Activated CD4-positive, alpha-beta T cell treated with anti-CD3 and anti-CD28 coated beads for 4 hours (primary cell): ENCODE data around the gene BRD3.

Source experiments
- DNase-seq, 2 donors: peaks; one replicate each; pipeline ENCODE4 v3.0.0-alpha.2; 2020

BRD3 gene

DNA sequence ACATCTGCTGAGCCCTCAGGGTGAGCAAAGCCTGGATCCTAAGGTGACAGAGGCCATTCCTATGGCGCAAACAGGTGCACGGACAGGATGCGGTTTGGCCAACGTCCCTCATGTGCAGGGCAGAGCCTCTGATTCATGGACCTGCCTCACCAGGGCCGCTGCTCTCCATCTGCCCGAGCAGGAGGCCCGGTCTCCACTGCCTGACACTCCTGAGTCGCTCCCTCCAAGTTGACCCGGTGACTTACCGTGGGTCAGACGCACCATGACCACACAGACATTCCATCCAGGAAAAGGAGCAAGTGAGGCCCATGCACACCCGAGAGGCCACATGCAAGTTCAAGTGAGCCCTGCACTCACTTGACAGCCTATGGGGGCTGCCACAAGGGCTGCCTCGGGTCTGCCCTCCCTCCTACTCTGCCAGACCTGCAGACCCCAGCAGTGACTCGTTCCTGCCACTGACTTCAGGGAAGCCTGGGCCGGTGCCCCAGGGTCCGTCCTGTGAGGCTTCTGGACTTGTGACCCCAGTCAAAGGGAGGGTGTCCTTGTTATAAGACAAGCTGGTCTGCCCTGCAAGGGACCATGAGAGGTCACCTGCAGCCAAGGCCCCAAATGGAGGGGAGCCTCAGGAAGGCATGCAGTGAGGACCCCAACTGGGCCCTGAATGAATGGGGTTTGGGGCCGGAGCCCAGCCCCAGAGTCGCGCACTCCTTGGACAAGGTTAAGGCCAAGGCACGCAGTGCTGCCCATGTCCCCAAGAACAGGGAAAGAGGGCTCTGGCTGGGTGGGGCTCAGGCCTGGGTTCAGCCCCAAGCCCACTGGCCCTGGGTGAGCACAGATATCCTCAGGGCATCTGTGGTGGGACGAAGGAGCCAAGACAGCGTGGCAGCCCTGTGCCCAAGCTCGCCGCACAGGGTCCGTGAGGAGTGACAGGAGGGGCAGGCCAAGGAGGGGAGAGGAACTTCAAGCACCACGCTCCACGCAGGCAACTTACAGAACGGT lies 32.5 kb downstream of the BRD3 start:
- no peak for DNase-seq

GRCh38 chr9:134034215-134035040 lies 33.4 kb downstream of the BRD3 start:
- no peak for DNase-seq

- no peak for DNase-seq
These were observed 34.2 kb downstream of the BRD3 start for GRCh38 chr9:134033516-134034214.

- no peak for DNase-seq
These were observed 35.2 kb downstream of the BRD3 start for GRCh38 chr9:134032456-134033222.

GRCh38 chr9:134031783-134032182 lies 36.0 kb downstream of the BRD3 start:
- no peak for DNase-seq

DNA sequence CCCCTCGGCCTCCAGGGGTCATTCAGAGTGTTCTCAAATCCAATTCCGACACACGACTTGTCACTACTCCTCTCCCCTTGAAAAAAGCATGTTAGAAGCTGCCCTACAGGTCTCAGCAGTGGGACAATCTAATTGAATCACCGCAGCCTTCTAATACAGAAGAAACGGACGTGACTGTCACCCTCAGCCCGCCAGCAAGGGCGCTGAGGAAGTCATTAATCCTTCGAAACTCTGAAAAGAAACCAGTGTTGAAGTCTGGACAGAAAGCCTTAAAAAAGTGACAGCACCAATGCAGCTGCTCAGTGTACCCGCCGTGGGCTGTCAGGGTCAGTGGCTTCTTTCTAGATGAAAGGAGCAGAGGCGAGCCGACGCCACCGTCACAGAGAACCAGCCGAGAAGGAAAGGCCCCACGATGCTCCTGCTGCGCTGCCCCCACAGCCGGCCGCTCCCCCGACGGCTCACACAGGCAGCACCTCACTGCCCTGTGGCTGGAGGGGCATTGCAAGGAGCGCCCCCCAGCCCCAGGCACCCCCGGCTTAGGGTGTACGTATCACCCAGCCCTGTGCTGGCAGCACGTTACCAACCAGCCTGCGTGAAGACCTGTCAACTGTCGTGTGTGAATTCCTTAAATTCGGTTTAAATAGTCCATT lies 36.9 kb downstream of the BRD3 start:
- DNase-seq = no peak

- DNase-seq = no peak
These were observed 38.3 kb downstream of the BRD3 start for GRCh38 chr9:134029248-134030226.

DNA sequence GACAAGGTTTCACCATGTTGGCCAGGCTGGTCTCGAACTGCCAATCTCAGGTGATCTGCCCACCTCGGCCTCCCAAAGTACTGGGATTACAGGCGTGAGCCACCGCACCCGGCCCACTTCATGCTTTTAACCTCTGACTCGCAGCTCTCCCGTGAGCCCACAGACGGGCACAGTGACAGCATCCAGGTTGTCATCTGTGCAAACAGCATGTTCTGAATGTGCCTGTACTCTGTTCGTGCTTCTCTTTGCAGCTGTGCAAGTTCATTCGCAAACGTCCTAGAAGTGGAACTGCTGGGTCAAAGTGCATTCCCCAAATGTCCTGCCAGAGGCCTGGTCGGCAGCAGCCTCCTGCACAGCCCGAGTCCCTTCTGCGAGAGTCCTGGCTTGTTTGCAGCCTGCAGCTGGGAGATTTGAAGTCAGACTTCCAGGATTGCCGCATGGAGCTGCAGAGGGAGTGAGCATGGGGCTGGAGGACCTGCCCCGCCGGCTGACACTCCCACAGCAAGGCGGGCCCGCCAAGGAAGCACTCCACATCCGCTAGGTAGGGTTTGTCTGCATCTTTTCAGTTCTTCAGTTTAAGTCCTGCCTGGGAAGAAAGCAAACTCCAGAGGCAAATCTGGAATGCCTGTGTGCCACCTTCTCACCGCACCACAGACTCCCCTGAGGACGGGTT lies 39.1 kb downstream of the BRD3 start:
- no peak for DNase-seq

- no peak for DNase-seq
These were observed 39.8 kb downstream of the BRD3 start for GRCh38 chr9:134028076-134028475.

- DNase-seq = no peak
These were observed 40.3 kb downstream of the BRD3 start for GRCh38 chr9:134027561-134027960.

- no peak for DNase-seq
These were observed 40.8 kb downstream of the BRD3 start for GRCh38 chr9:134026981-134027380.

DNA sequence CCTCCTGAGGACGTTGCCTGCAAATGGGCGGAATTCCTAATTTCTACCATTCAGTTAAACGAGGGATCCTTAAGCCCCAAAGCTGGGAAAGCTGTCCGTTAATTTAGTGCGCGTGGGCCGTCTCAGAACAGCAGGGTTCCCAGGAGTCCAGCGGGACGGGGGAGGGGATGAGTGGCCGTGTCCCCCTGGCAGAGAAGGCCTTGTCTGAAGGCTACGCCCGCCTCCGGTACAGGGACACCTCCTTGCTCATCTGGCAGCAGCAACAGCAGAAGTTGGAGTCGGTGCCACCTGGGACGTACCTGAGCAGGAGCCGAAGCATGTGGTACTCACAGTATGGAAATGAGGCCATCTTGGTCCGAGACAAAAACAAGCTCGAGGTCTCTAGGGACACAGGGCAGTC lies 41.2 kb downstream of the BRD3 start:
- DNase-seq = no peak

DNA sequence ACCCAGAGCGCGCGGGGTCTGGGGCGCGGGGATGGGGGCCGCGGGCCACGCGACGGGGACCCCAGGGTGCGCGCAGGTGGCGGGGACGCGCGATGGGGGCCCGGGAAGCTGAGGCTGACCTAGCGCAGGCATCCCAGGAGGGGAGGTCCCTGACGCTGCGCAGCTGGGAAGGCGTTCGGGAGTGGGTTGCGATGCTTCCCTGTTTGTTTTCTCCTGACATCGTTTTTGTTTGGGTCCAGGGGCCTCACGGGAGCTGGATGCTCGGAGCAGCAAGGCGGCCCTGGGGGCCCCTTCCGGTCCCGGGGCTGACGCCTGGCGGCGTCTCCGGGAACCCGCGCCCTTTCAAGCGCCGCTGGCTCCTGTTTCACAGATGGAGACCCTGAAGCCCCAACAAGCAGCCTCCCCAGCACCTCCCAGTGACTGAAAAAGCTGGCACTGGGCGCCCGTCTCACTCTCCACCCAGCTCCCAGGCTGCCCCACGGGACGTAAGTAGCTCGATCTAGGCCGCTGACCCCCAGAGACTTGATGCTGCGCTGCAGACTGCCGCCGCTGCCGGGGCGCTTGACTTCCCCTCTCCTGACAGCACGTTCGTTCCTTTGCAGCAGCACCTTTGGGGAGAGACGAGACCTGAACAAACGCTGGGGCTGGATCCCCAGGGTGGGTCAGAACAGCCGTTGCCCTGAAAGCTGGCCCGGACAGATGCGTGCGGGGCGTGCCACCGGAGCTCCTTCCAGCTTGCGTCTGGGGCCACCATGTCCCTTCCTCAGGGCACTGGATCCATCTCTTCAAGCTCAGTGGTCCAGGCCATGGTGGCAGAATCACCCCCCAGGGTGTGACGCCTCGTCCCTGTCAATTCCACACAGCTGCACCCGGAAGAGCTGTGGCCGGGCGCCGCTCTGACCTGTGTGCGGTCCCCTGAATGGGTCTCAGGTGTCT lies 42.0 kb downstream of the BRD3 start:
- DNase-seq = peak; percentile 32 to 36

DNA sequence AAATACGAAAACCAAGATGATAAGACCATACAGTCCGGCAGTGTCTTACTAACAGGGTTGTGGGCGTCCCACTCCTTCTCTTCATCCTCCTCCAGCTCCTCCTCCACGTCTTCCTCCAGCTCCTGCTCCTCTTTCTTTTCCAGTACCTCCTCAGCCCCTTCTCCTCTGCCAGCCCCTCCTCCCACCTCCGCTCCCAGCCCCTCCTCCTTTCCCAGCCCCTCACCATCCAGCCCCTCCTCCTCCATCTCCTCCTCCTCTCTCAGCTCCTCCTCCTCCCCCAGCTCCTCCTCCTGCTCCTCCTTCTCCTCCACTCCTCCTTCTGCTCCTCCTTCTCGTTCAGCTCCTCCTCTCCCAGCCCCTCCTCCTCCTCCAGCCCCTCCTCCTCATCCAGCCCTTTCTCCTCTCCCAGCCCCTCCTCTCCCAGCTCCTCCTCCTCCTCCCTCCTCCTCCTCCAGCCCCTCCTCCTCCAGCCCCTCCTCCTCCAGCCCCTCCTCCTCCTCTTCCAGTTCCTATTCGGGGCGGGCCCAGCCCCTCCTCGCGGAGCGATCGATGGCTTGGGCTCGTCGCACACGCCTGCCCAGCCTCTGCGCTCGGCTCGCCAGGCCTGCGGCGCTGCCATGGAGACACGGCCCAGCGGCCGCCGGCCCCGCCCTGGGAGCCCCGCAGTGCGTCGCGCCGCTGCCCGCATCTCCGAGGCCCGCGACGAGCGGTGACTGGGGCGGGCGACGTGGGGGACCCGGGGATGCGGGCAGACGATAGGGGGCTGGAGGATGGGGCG lies 42.8 kb downstream of the BRD3 start, which contains the start of gene BRD3OS:
BRD3OS (plus strand) TSS at position 654 of the 778 bp plus-strand sequence. CDS start 1,267 bp downstream, outside the sequence.
- DNase-seq = peak; percentile 90 to 92

DNA sequence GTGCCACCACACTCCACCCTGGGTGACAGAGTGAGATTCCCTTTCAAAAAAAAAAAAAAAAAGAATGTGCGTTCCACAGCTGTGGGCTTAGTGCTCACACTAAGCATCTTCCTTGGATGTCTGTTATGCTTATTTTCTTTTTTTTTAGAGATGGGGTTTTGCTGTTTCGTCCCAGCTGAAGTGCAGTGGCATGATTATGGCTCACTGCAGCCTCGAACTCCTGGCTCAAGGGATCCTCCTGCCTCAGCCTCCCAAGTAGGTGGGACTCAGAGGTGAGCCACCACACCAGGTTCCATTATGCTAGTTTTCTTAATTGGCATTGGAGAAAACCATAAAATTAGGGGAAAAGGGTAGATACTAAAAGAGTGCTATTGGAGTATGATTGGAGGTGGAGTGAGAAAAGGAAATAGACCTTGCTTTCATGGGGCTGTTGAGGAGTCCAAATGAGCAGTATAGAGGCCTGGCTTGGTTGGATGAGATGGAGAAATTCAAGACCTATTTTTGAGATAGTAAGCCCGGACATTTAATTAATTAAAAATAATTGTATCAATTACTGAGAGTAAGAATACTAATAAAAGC lies 43.5 kb downstream of the BRD3 start:
- DNase-seq = no peak

DNA sequence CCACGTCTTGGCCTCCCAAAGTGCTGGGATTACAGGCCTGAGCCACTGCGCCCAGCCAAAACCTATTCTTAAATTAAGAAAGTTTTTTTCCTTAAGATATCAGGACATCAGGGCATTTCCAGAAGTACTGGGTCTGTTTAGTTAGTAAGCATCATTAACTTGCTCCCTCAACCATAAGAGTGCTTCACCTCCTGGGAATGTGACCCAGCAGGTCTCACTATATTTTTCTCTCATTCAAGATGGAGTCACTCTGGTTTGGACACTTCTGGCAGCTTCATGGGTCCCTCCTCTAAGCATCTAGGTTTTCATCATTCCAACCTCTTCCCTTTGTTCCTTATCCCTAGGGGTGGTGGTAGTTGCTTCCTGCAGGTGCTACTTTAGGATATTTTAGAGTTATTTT lies 52.9 kb downstream of the BRD3 start:
- no peak for DNase-seq

DNA sequence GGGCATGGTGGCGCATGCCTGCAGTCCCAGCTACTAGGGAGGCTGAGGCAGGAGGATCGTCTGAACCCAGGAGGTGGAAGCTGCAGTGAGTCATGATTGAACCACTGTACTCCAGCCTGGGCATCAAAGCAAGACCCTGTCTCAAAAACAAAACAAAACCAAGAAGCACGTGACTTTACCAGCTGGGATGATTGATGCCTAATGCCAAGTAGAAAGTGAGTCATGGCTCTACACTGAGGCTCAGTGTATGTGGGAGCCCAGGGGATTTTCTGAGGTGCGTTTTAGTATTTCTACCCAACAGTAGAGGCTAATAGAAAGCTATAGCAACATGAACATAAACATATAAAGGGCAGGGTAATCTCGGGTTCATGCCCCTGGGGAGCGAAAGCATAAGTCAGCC lies 56.4 kb downstream of the BRD3 start:
- no peak for DNase-seq
